HG03159 (cell line): ENCODE measurements around the gene PIPOX.

Experiments used
- ATAC-seq: cut with Tn5 transposase; IDR thresholded peaks from one replicate; pipeline ENCODE4 v1.9.1; 2021; ENCODE audit warnings: mild to moderate bottlenecking, moderate library complexity; ENCODE audit not compliant: unreplicated experiment

PIPOX gene, protein sequence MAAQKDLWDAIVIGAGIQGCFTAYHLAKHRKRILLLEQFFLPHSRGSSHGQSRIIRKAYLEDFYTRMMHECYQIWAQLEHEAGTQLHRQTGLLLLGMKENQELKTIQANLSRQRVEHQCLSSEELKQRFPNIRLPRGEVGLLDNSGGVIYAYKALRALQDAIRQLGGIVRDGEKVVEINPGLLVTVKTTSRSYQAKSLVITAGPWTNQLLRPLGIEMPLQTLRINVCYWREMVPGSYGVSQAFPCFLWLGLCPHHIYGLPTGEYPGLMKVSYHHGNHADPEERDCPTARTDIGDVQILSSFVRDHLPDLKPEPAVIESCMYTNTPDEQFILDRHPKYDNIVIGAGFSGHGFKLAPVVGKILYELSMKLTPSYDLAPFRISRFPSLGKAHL

DNA sequence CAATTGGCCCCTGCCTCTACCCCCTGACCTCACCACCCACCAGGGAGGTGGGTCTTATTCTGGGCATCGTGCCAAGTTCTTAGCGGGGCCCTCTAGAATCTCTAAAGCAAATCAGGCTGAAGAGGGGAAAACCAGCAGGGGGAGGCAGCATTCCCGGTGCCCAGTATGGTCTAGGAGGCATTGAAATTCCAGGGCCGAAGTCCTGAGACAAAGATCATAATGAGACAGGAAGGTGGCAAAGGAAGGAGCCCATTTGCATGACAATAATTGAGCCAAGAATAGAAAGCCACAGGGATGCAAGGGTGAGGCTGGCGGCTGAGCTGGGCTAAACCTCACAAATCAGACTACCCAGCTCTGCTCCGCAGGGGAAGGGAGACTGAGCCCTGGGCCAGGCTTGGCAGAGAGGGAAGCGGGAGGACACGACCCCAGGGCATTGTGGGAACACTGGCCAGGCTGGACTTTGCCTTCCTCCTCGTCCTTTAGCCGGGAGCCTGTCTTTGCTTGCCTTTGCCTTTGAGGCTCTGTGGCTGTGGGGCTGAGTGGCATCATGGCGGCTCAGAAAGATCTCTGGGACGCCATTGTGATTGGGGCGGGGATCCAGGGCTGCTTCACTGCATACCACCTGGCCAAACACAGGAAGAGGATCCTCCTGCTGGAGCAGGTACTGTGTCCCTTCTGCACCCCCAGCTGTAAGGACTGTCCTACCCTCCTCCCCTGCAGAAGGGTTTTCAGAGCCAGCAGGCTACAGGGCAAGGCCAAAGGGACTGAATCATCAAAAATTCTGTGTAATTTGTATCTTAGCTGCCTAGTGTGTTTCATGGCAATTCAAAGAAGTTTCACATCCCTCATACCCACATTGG lies at the start of gene PIPOX:
Gene PIPOX (plus strand): TSS at position 463 of the 860 bp plus-strand sequence. CDS start 85 bp downstream, at position 548.
- ATAC-seq, result no peak

DNA sequence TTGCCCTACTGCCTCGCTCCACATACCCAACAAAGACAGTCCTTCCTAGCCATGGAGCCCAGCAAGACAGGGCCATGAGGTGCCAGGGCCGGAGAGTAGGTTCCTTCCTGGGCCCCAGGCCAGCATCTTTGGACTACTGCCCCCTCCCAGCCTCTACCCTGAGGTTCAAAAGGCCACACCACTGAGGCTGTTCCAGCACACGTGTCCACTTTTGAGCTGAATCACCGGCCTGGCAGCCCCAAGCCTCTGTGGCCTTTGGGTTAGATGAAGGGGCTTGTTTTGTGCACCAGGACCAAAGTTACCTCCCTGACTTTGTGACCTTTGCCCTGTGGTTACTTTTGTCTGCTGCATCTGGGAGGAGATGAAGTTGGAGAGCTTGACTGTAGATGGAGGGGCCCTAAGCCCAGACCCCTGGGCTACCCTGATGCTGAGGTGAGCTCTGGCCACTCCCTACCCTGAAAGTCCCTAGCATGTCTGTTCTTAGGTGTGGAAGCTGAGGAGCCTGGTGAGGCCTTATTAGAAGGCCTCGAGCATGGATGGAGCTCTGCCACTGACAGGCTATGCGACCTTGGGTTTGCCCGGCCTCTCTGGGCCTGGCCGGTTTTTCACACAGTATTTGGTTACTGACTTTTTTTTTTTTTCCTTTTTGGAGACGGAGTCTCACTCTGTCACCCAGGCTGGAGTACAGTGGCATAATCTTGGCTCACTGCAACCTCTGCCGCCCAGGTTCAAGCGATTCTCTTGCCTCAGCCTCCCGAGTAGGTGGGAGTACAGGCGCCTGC lies 49.1 kb upstream of the PIPOX start:
- no peak for ATAC-seq

DNA sequence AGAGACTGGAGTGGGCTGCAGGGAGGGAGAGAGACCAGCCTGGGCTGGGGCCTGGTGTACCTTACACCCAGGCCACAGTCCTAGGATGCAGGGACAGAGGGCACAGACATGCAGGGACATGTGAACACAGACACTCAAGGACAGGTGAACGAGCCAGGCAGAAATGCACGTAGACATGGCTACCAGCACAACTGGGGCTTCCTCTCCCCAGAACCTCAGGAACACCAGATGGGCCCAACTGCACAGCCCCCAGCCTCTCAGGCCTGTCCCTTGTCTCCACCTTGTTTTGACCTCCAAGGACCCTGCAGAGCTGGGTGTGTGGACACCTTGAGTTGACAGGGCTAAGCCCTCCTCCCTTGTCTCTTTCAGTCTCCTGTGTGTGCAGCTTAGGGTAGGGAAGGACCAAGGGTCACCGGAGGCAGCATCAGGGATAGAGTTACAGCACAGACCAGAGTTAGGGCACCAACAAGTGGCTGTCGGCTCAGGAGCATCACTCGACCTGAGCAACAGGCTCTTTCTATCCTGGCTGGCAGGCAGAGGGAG lies 46.3 kb upstream of the PIPOX start:
- no peak for ATAC-seq

DNA sequence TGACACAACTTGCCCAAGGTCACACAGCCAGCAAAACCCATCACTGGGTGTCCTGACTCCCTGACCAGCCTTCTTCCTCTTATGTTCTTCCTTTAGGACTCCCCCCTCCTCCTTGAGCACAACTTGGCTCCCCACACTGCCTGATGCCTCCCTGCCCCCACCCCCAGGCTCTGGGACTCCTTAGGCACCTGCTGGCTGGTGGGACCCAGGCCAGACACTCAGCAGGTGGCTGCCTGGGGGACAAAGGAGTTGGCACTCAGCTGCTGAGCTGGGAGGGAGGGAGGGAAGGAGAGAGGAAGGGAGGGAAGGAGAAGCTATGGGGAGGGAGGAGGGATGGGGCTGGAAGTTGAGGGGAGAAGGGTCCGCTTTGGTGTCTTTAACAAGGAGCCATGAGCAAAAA lies 45.1 kb upstream of the PIPOX start:
- ATAC-seq, result no peak

DNA sequence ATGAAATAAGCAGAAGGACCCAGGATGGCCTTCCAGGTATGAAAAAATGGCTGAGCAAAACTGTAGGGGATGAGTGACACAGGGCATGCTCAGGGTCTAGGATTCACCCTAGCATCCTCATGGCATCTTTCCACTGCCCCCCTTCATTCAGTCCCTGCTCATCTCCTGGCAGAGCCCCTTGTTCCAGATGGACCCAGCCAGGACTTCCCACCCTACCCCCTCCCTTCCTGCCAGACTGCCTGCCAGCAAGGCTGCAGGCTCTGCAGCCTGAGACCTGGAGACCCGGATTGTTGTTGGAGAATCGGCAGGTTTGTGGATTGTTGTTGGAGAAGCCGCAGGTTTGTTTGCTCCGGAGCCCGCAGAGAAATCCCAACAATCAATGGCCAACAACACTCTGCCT lies 43.7 kb upstream of the PIPOX start:
- no peak for ATAC-seq

DNA sequence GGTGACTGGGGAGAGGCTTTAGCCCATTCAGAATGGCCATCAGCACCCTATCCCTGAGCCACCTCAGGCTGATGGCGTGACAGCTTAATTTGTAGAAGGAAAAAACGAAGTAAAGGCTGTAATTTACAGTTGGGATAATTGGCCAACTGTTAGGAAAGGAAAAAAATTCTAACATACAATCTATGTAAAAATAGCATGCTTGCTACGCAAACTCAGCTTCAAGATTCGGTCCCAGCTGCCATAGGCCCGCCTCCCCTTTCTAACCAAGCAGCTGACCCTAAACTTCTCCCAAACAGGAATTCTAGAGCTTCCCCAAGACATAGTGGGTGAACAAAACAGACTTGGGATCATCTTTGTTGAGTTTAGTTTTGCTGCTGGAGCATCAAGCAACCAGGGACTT lies 42.0 kb upstream of the PIPOX start:
- ATAC-seq, result no peak

DNA sequence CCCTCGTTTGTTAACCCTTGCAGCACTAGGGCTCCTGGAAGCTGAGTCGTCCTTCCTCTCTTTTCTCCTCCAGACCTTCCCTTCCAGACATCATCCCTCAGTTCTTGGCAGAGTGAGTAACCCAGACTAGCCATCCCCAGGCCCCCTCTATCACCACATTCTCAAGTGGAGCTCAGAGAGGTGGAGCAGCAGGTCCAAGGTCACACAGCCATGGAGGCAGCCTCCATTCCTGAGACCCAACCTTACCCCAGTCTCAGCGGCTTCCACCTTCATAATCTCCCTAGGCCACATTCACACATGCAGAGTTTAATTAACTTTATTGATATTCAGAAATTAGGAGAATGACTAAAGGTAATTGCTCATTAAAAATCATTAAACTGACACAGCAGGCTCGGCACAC lies 40.1 kb upstream of the PIPOX start:
- no peak for ATAC-seq

DNA sequence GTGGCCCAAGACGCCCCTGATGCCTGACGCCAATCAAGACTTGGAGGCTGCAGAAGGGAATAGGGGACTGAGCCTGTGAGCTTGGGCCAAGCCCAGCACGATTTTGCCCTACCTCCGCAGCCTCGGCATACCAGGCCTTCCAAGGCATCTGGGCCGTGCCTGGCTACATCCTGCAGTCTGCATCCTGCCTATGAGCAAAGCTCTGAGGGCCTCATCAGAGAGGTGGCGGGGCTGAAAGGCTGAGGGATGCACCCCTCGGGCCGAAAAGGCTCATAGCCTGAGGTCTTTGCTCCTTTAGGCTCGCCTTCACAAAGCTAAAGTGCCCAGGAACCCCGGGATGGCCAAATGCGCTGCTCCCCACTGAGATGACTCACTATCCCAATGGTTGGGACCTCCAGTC lies 39.7 kb upstream of the PIPOX start:
- no peak for ATAC-seq

DNA sequence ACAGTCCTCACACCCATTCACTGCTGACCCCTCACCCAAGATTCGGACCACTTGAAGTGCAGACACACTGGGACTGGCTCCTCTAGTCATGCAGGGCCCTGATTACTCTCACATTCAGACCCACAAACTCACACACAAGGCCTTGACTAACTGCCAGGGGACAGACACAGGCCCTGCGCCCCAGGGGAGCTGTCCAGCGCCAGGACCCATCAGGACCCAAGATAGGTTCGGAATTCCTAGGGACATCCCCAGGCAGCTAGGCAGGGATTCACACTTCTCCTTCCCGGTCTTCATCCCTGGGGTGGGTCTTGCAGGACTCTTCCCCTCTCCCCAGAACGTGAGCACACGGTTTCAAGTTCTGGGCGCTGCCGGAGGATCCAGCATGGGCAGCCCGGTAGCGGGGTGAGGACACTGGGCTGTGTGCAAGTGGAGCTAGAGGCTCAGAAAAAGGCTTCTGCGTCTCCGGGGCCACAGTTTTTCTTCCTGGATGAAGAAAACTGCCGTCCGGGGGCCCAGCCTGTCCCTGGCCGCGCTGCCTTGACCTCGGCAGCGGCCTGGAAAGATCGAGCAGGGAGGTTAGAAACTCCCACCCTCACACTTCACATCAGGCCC lies 38.8 kb upstream of the PIPOX start:
- no peak for ATAC-seq

DNA sequence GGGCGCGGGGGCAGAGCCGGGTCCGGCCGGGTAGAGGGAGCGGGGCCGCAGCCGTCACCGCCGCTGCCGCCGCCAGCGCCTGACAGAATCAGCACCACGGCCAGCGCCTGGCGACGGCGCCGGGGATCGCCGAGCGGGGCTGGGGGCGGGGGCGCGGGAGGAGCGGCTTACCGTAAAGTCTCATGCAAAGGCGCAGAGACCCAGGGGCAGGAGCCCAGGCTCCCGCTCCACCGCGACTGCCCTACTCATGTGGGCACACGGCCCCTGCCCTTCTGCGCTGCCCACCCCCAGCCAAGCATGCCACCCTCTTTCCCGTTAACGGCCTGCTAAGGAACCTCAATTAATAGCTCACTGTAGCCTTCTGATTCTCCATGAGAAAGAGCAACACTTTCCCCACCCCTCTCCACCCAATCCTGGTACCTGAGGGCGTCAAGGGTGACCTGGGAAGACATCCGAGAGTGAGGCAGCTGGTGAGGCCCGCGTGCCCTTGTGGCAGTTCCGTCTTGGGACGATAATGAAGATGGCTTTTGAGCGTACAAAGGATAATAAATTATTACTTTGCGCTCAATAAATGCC lies 36.9 kb upstream of the PIPOX start, which contains the start of gene SEZ6:
Gene SEZ6 (minus strand): TSS at position 98 of the 576 bp plus-strand sequence. CDS start 164 bp downstream, outside the sequence.
- no peak for ATAC-seq

DNA sequence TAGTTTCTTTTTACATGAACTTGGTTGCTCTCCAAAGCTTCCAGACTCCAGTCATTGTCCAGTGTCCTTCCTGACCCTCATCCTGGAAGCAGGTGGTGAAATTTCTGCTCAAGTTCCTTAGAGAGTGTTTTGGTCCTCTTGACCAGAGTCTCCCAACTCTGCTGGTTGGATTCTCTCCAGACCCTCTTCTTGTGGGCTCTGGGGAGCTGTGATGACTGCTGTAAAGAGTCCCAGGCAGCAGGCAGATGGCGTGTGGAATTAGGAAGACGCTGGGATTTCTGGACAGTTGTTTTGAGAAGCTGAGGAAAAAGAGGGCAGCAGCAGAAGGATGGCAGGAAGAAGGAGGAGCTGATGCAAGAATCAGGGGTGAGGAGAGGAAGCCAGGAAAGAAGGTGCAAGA lies 35.5 kb upstream of the PIPOX start:
- no peak for ATAC-seq

DNA sequence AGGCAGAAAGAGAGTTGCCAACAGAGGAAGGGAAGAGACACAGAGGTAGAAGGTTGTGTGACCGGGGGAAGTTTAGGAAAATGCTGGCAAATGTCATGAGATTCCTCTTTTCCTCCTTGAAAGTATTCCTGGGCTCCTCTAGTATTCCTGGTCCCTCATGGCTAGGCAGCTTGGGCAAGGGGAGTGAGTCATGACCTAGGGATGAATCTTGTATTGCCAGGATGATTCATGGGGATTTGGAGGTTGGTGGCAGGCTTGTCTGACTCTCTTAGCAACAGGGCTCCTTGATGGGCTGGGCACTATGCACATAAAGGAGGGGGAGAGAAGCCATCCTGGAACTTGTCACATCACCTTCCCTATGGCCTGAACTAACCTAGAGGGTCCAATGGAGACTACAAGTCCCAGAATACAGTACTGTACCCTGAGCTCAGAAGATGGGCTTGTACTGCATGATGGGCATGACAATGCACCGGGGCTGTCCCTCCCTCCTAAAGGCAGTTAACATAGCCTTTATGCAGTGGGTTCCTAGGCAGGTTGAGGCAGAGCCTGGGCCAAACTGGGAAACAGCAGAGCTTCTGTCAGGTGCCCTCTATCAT lies 35.0 kb upstream of the PIPOX start:
- no peak for ATAC-seq

DNA sequence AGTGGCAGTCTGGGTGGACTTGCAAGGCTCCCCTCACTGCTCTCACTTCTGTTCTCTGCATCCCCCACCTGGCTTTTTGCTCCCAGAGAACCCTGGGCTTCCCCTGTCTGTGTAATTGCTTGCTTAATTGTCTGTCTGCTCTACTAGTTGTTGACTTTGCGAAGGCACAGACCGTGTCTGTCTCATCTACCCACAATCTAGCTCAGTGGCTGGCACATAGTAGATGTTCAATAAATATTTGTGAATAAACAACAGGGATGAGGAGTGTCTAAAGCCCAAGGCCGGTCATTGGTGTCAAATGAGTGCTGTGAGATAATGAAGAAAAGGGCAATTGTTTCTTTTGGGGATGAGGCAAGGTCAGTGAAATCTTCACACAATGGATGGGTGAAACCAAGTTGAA lies 34.4 kb upstream of the PIPOX start:
- ATAC-seq, result no peak

DNA sequence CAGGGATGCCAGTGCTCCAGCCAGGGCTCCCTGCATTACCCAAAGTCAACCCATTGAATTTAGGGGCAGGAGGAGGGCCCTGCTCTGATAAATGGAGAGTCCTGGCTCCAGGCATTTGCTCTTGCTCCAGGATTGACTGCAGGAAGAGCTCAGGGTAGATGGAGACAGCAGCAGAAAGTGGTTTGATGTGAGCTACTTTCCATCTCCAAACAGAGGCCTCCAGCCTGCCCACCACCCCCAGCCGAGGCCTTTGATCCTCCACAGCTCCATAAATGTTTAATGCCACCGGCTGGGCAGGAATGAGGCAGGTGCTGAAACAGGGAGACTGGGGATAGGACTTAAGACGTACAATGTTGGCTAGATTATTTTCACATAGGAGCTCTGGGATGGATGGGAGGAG lies 32.8 kb upstream of the PIPOX start:
- ATAC-seq, result no peak

DNA sequence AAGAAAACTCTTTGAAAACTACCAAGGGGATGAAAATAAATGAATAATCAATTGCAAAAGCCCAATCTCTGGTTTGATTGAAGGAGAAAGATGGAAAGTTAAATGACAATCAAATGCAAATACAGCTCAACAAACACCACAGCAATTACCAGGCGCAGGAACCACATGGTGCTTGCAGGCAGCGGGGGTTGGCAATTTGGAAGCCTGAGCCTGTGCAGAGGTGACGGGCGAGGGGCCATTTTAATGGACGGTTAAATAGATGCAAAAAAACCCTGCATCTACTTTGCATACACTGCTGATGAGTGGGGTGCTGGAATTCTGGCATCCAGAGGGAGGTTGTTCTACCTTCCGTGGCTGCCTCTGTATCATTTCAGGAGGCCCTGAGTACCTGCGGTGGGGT lies 32.4 kb upstream of the PIPOX start:
- no peak for ATAC-seq

DNA sequence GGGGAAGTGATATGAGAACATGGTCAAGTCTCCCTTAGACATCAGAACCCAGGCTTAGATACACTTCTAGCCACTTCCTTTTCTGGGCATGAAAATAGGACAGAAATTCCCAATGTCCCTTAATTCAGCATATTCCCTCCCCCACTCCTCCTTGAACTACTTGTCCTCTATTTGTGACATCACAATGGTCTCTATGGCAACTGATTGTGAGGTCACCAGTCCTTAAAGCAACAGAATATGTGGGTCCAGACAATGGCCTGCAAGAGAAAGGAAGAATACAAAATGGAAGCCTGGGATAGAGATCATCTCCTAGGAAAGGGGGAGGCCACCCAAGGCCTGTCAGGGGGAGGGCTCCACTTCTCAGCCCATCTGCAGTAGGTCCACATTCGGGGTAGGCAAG lies 30.4 kb upstream of the PIPOX start:
- ATAC-seq, result no peak

DNA sequence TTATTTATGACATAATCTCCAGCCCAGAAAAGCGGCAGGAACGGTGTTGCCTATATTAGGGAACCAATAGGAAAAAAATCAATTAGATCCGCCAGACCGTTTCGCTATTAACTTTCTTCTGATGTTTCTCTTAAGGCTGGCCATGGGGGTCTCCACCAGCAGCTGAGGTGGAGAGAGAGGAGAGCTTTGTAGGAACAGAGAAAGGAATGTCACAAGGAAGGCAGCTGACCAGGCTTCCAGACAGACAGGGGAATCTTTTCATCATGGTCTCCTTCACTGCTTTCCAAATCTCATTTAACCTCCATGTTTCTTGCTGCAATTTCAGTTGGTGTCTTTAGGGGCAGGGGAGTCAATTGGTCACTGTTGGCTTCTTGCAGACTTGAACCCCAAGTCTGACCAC lies 28.2 kb upstream of the PIPOX start:
- ATAC-seq, result no peak

DNA sequence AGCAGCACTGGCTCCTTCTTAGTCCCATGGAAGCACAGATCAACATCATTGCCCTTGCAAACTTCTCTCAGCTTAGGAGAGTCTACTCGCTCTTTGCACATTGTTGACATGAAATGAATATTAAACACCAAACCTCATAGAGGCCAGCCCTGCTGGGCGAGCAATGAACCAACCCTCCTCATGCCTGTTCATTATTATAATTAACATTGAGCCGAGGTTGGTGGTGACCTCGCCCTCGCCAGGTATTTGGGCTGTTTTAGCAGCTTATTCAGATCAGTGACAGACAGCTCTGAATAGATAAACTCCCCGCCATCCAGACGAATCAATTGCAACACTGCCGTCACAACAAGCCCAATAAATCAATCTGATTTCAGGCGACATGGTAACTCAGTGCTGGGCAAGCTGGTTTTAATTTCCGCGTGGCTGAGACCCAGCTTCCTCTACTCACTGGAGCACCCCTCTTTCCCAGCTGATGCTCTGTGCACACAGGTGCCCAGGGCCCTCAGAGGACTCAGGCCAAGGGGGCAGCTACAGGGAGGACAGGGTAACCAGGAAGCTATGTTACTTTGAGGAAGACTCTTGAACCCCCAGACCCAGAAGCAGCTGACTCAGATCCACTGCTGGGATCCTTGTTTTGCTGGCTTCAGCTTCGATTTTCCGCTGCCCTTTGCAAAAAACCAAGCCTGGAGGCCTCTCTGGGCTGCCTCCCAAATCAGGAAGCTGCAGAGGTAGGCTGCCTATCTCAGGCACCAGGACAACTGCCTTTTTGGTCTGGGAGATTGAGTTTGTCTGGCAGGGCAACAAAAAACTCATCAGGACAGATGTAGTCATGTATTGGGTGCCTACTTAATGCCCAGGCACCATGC lies 26.4 kb upstream of the PIPOX start:
- ATAC-seq, result no peak
